Uterus (tissue), 2 donors: ENCODE data around the gene PPFIBP1.

ENCODE experiments used
- CTCF ChIP-seq, 4 experiments: fragments of 200-600 bp in 2 of 4; fragments of 450-650 bp in 2 of 4; sonication (generic) in 2 of 4; IDR thresholded peaks; one replicate each; pipeline ENCODE4 v1.5.1; 2016 to 2019; ENCODE audit warnings: antibody characterized with exemption in 4 of 4, mild to moderate bottlenecking in 2 of 4, moderate library complexity in 1 of 4
- POLR2A ChIP-seq, 2 donors: fragments of 450-650 bp; IDR thresholded peaks; one replicate each; pipeline ENCODE4 v1.6.1; 2016; ENCODE audit warnings: antibody characterized with exemption in 2 of 2, mild to moderate bottlenecking in 1 of 2, moderate library complexity in 1 of 2

DNA sequence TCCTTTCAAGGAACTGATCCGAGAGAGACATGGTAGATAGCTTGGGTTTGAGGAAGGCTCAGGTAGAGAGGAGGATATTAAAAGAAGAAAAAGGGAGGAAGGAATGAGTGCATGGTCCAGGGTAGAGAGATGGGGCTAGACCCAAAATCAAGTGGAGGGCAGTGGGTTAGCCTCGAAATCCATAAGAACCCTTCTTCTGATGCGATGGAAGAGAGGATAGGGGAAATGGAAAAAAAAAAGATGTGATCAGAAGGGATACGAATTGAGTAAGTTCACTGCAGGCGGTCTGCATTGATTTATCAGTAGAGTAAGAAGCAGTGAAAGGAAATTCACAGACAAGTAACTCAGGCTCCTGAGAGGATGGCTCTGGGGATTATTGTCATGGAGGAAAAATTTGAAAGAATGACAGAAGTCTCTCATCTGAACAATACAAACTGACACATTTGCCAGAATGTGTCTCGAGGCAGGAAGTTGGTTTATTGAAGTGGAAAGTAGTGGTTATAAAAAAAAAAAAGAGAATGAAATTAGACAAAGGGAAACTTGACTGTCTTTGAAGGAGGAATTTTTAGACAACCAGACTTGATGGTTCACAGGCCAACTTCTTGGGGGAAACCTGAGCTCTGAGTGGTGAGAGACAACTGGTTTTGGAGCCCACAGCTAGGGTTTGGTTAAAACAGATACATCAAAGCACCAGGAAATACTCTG lies 10.2 kb downstream of the PPFIBP1 start:
- TF ChIP-seq CTCF (IDR thresholded peaks at IDR 0.05) (no peak), POLR2A (IDR thresholded peaks at IDR 0.05) (no peak)
